ENCODE measurements around the gene PSMD2.

The PSMD2 gene

GRCh38 chr3:184277366-184277765 is 21.7 kb upstream of the PSMD2 start:
- no peak for TF ChIP-seq EZH2phosphoT487 (conservative IDR thresholded peaks at IDR 0.05; ENCODE audit: low read length)
- TF ChIP-seq CTCF (IDR thresholded peaks at IDR 0.05; ENCODE audit: insufficient read depth, low read length, poor library complexity, severe bottlenecking) = no peak
- Histone ChIP-seq H3K9ac (ENCODE audit: low read length) (no peak overlapping the region), H3K4me3 (ENCODE audit: insufficient read depth, low read length, poor library complexity, severe bottlenecking) (no peak overlapping the region), H3K36me3 (ENCODE audit: low read length) (no peaks in the 10 kb centered on the region), H3K79me2 (ENCODE audit: insufficient read depth, low read length) (no peaks in the 10 kb centered on the region), H4K20me1 (ENCODE audit: low read depth, low read length) (no peaks in the 10 kb centered on the region), H3K27me3 (ENCODE audit: low read length) (no peaks in the 10 kb centered on the region), H3K27ac (ENCODE audit: low read depth, low read length) (no peak overlapping the region), H3K4me2 (ENCODE audit: low read depth, low read length, poor library complexity, severe bottlenecking) (no peak overlapping the region), H3K9me2 (replicated peaks; ENCODE audit: insufficient read depth, low read length) (no peaks in the 10 kb centered on the region), H3K9me3 (ENCODE audit: insufficient read depth, low read length) (no peaks in the 10 kb centered on the region), H2AFZ (ENCODE audit: low read depth, low read length, severe bottlenecking) (no peak overlapping the region), H3F3A (ENCODE audit: insufficient read depth) (no peaks in the 10 kb centered on the region)

DNA sequence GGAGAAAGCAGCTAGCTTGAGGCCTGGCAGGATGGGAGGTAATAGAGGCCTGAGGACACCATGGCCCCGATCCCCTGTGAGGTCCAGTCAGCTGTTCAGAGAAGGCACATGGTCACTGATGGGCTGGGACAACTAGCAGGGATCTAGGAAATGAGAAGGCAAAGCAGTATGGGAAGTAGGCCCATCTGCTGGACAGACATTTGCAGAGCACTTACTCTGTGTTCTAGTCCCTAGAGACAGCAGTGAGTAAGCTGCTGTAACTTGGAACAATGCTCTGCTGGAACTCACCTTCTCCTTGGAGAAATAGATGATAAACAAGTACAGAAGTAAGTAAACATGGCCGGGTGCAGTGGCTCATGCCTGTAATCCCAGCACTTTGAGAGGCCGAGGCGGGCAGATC is 16.1 kb upstream of the PSMD2 start:
- Histone ChIP-seq H4K20me1 (ENCODE audit: low read depth, low read length) (no peaks in the 10 kb centered on the region), H3K79me2 (ENCODE audit: insufficient read depth, low read length) (no peaks in the 10 kb centered on the region), H3K36me3 (ENCODE audit: low read length) (no peaks in the 10 kb centered on the region), H3K4me2 (ENCODE audit: low read depth, low read length, poor library complexity, severe bottlenecking) (no peak overlapping the region), H3K9me3 (ENCODE audit: insufficient read depth, low read length) (no peaks in the 10 kb centered on the region), H3F3A (ENCODE audit: insufficient read depth) (no peaks in the 10 kb centered on the region), H3K4me3 (ENCODE audit: insufficient read depth, low read length, poor library complexity, severe bottlenecking) (no peak overlapping the region), H3K9me2 (replicated peaks; ENCODE audit: insufficient read depth, low read length) (no peaks in the 10 kb centered on the region), H2AFZ (ENCODE audit: low read depth, low read length, severe bottlenecking) (no peak overlapping the region), H3K9ac (ENCODE audit: low read length) (no peak overlapping the region), H3K27ac (ENCODE audit: low read depth, low read length) (no peak overlapping the region), H3K27me3 (ENCODE audit: low read length) (no peaks in the 10 kb centered on the region)
- TF ChIP-seq CTCF (IDR thresholded peaks at IDR 0.05; ENCODE audit: insufficient read depth, low read length, poor library complexity, severe bottlenecking) (no peak), EZH2phosphoT487 (conservative IDR thresholded peaks at IDR 0.05; ENCODE audit: low read length) (no peak)

DNA sequence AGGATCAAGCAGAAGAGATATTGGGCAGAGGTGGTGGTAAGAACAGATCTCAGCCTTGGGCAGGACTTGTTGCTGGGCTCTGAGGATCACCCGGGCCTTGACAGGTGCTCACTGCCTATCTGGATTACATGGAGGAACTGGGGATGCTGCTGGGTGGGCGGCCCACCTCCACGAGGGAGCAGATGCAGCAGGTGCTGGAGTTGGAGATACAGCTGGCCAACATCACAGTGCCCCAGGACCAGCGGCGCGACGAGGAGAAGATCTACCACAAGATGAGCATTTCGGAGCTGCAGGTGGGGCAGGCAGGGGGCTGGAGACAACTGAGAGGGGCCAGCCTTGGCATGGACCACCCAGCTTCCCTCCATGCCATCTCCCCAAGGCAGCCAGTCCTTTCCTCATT is 15.4 kb upstream of the PSMD2 start:
- no peak overlapping the region for H3K9ac ChIP-seq (ENCODE audit: low read length)
- H3K79me2 ChIP-seq (ENCODE audit: insufficient read depth, low read length) = no peaks in the 10 kb centered on the region
- H3F3A ChIP-seq (ENCODE audit: insufficient read depth) = no peaks in the 10 kb centered on the region
- H3K9me3 ChIP-seq (ENCODE audit: insufficient read depth, low read length) = no peaks in the 10 kb centered on the region
- H4K20me1 ChIP-seq (ENCODE audit: low read depth, low read length) = no peaks in the 10 kb centered on the region
- H3K4me2 ChIP-seq (ENCODE audit: low read depth, low read length, poor library complexity, severe bottlenecking) = no peak overlapping the region
- H3K4me3 ChIP-seq (ENCODE audit: insufficient read depth, low read length, poor library complexity, severe bottlenecking) = no peak overlapping the region
- no peaks in the 10 kb centered on the region for H3K27me3 ChIP-seq (ENCODE audit: low read length)
- H3K9me2 ChIP-seq (replicated peaks; ENCODE audit: insufficient read depth, low read length) = no peaks in the 10 kb centered on the region
- H3K27ac ChIP-seq (ENCODE audit: low read depth, low read length) = no peak overlapping the region
- H2AFZ ChIP-seq (ENCODE audit: low read depth, low read length, severe bottlenecking) = no peak overlapping the region
- TF ChIP-seq CTCF (IDR thresholded peaks at IDR 0.05; ENCODE audit: insufficient read depth, low read length, poor library complexity, severe bottlenecking) (no peak), EZH2phosphoT487 (conservative IDR thresholded peaks at IDR 0.05; ENCODE audit: low read length) (no peak)
- no peaks in the 10 kb centered on the region for H3K36me3 ChIP-seq (ENCODE audit: low read length)

GRCh38 chr3:184284696-184285095 is 14.3 kb upstream of the PSMD2 start:
- H3F3A ChIP-seq (ENCODE audit: insufficient read depth) = no peaks in the 10 kb centered on the region
- no peak overlapping the region for H3K4me3 ChIP-seq (ENCODE audit: insufficient read depth, low read length, poor library complexity, severe bottlenecking)
- no peak overlapping the region for H3K4me2 ChIP-seq (ENCODE audit: low read depth, low read length, poor library complexity, severe bottlenecking)
- no peaks in the 10 kb centered on the region for H4K20me1 ChIP-seq (ENCODE audit: low read depth, low read length)
- no peak overlapping the region for H3K9ac ChIP-seq (ENCODE audit: low read length)
- no peaks in the 10 kb centered on the region for H3K9me2 ChIP-seq (replicated peaks; ENCODE audit: insufficient read depth, low read length)
- no peak for TF ChIP-seq EZH2phosphoT487 (conservative IDR thresholded peaks at IDR 0.05; ENCODE audit: low read length)
- no peak for TF ChIP-seq CTCF (IDR thresholded peaks at IDR 0.05; ENCODE audit: insufficient read depth, low read length, poor library complexity, severe bottlenecking)
- H3K79me2 ChIP-seq (ENCODE audit: insufficient read depth, low read length) = no peaks in the 10 kb centered on the region
- no peaks in the 10 kb centered on the region for H3K36me3 ChIP-seq (ENCODE audit: low read length)
- H3K27me3 ChIP-seq (ENCODE audit: low read length) = no peaks in the 10 kb centered on the region
- H3K27ac ChIP-seq (ENCODE audit: low read depth, low read length) = no peak overlapping the region
- no peak overlapping the region for H2AFZ ChIP-seq (ENCODE audit: low read depth, low read length, severe bottlenecking)
- no peaks in the 10 kb centered on the region for H3K9me3 ChIP-seq (ENCODE audit: insufficient read depth, low read length)
